Lung (tissue), 12 donors: ENCODE results near the gene ZKSCAN8. TPM values are rescaled to one million over a fixed set of nuclear protein-coding genes. Genes with fewer than 3 reads are reported as not detected.
A peak's percentile ranks its signal among the peaks of the same experiment; 100 is the strongest.

Experiments
- ATAC-seq: fragments of 200-7000 bp; cut with Tn5 transposase; one replicate; pipeline ENCODE4 v1.9.1; 2020; ENCODE audit warnings: moderate number of reproducible peaks; ENCODE audit not compliant: insufficient read depth, low FRiP score
- DNase-seq, 3 donors: peaks; one replicate each; pipeline ENCODE4 v3.0.0-alpha.2; 2013 to 2017
- H3K27ac ChIP-seq, 2 donors: one replicate each; pipeline ENCODE4 v1.5.1; 2013; ENCODE audit warnings: mild to moderate bottlenecking in 2 of 2, moderate library complexity in 2 of 2, control low read depth in 1 of 2, inconsistent platforms in 1 of 2, low read depth in 1 of 2, low read length in 1 of 2
- H3K27me3 ChIP-seq, 3 donors: one replicate each; pipeline ENCODE4 v1.5.1; 2013; ENCODE audit warnings: low read length in 2 of 3; ENCODE audit not compliant: control insufficient read depth in 3 of 3, insufficient read depth in 3 of 3
- H3K36me3 ChIP-seq, 4 donors: one replicate each; pipeline ENCODE4 v1.5.1; 2013; ENCODE audit warnings: low read length in 4 of 4, mild to moderate bottlenecking in 1 of 4, moderate library complexity in 1 of 4; ENCODE audit not compliant: control insufficient read depth in 4 of 4, insufficient read depth in 4 of 4
- H3K4me1 ChIP-seq, 5 donors: one replicate each; pipeline ENCODE4 v1.5.1; 2013; ENCODE audit warnings: low read length in 5 of 5, mild to moderate bottlenecking in 2 of 5, moderate library complexity in 1 of 5; ENCODE audit not compliant: control insufficient read depth in 5 of 5, insufficient read depth in 5 of 5
- H3K4me3 ChIP-seq: one replicate; pipeline ENCODE4 v1.5.1; 2013; ENCODE audit warnings: mild to moderate bottlenecking, control low read depth, moderate library complexity
- H3K9ac ChIP-seq, 2 donors: one replicate each; pipeline ENCODE4 v1.5.1; 2013; ENCODE audit warnings: low read length in 2 of 2, control low read depth in 1 of 2; ENCODE audit not compliant: insufficient read depth in 1 of 2
- H3K9me3 ChIP-seq, 4 donors: one replicate each; pipeline ENCODE4 v1.5.1; 2013; ENCODE audit warnings: low read length in 3 of 4, mild to moderate bottlenecking in 1 of 4, moderate library complexity in 1 of 4; ENCODE audit not compliant: control insufficient read depth in 4 of 4, insufficient read depth in 3 of 4
- CTCF ChIP-seq: IDR thresholded peaks from 2 replicates; pipeline ENCODE4 v1.5.1; 2012; ENCODE audit warnings: mild to moderate bottlenecking; ENCODE audit errors: control extremely low read depth, extremely low read depth
- WGBS, 2 donors: extraction: QIAGEN DNeasy Blood & Tissue Kit; methylation state at CpG; one replicate each; pipeline ENCODE4 v1.1.7; 2013; 5-methylcytosine and 5-hydroxymethylcytosine counted together
- polyA plus RNA-seq, 2 donors: library from polyadenylated mRNA; stranded (reverse); fragments of 200-250 nt; gene quantifications; one replicate each; pipeline ENCODE4 v1.2.1, GENCODE V29; 2013
- total RNA-seq, 2 donors: library from RNA; depleted of rRNA in 1 of 2; stranded (reverse); fragments of >200 nt in 1 of 2; gene quantifications; one replicate each; pipeline ENCODE4 v1.2.1, GENCODE V29; 2014 to 2021
- donor health status: control.
- donor health status: control.
- donor health status: Bipolar disorder and iron deficiency.
- donor health status: healthy.
- donor health status: DM: yes; HTN: yes; CAD: no.

Gene ZKSCAN8
- total and polyA plus RNA-seq, 4 donors, result 3.8 to 40.5 (median 8.8) TPM

- DNase-seq, result peak; percentile 94 to 98 (median 97)
These were observed 4.8 kb upstream of the ZKSCAN8 start for GRCh38 chr6:28136585-28137504.

DNA sequence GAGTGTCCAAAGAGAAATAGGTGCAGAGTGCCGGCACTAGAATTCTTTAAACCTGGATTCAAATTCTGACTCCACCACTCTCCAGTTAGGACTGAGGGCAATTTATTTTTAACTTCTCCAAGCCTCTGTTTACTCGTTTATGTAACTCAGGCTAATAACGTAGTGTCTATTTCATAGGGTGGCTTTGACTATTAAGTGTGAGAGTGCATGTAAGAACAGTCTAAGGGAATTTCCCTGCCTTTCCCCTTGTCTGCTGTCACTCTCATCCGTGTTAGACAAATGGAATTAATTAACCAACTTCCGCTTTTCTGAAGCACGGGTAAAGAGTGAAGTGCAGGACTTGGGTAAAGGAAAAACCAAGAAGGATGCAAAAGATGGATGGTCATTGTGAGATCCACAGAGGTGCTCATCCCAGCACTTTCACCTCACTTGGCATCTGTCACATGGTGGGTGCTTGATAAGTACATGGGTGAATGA lies 4.1 kb upstream of the ZKSCAN8 start:
- H3K4me3 ChIP-seq, result peak overlapping the region; percentile 81
- no peaks in the 10 kb centered on the region for H3K27me3 ChIP-seq
- peak; percentile 8 for ATAC-seq
- H3K9me3 ChIP-seq, result no peaks in the 10 kb centered on the region
- DNase-seq, result peak in 1 of 3 donors; percentile 50
- TF ChIP-seq CTCF, result no peak
- peaks cover 0 to 27% (median 6%) of the 10 kb centered on the region in 5 donors for H3K4me1 ChIP-seq
- peaks cover 0 to 4% (median 2%) of the 10 kb centered on the region in 4 donors for H3K36me3 ChIP-seq
- peak overlapping the region; percentile 95 to 97 for H3K27ac ChIP-seq
- peak overlapping the region; percentile 86 to 99 for H3K9ac ChIP-seq
- WGBS, 2 donors, result 1% methylated on average over 6 of the region's 6 CpGs

More at GRCh38 chr6:28136585-28137504, 4.8 kb upstream of the ZKSCAN8 start:
- no peak for TF ChIP-seq CTCF
- peaks cover 0 to 4% (median 2%) of the 10 kb centered on the region in 4 donors for H3K36me3 ChIP-seq
- peak overlapping the region; percentile 86 to 99 for H3K9ac ChIP-seq
- H3K27me3 ChIP-seq, result no peaks in the 10 kb centered on the region
- no peaks in the 10 kb centered on the region for H3K9me3 ChIP-seq
- ATAC-seq, result peak; percentile 87
- H3K4me1 ChIP-seq, result peaks cover 0 to 24% (median 6%) of the 10 kb centered on the region in 5 donors
- WGBS, 2 donors, result 0% methylated on average over 58 of the region's 58 CpGs
- H3K4me3 ChIP-seq, result peak overlapping the region; percentile 81
- H3K27ac ChIP-seq, result peak overlapping the region; percentile 95 to 97

DNA sequence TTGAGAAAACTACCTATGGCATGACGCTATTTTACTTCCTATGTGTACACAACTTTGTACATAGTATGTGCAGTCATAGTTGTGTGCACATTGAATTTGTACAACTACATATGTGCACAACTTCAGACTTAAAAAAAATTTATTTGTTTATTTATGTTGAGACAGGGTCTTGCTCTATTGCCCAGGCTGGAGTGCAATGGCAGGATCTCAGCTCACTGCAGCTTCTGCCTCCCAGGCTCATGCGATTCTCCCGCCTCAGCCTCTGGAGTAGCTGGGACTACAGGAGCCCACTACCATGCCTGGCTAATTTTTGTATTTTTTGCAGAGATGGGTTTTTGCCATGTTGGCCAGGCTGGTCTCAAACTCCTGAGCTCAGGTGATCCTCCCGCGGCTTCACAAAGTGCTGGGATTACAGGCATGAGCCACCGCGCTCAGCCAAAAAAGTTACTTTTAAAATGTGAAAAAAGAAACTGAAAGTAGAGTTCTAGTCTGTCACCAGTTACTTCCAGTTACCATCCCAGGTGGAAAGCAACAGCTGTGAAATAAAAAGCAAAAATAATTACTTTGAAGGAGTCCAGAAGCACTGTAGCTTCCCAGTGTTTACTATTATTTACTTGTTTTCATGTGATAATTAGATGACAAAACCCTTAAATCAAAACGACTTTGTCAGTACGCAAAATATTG lies 1.7 kb upstream of the ZKSCAN8 start:
- Histone ChIP-seq H3K4me3 (no peak overlapping the region), H3K27ac (no peak overlapping the region), H3K27me3 (no peaks in the 10 kb centered on the region), H3K9ac (no peak overlapping the region), H3K36me3 (peaks cover 0 to 2% (median 0%) of the 10 kb centered on the region in 4 donors), H3K9me3 (no peaks in the 10 kb centered on the region), H3K4me1 (peaks cover 0 to 34% (median 10%) of the 10 kb centered on the region in 5 donors)
- no peak for TF ChIP-seq CTCF
- no peak for ATAC-seq
- no peak for DNase-seq
- 61 to 83% methylated on average over 9 of the region's 9 CpGs for WGBS, 2 donors
